HL-60/S4 treated with retinoic acid at 250 ng/mL for 4 days and 3 days (cell line): Measurements from ENCODE around the gene HACD1.
"Not testable (repeated sequence)": the region's sequence is repeated elsewhere in the genome, so short reads cannot be mapped to it uniquely, and the experiment has no call there.

Experiments
- in situ Hi-C: fragments of 300-500 bp; cut with MboI; formaldehyde crosslinking; loops from 2 replicates; pipeline ENCODE4 v1.7.0; 2022; ENCODE audit warnings: low sequenced_read_pairs

HACD1 gene

GRCh38 chr10:17643755-17644484, 26.7 kb upstream of the HACD1 start, which contains the start of gene STAM:
TSS of gene STAM (plus strand) at chr10:17644151. CDS start at chr10:17644340, 189 bp downstream.
- in situ Hi-C loops, result no loop called here

- in situ Hi-C loops, result no loop called here
These were observed 26.2 kb upstream of the HACD1 start for GRCh38 chr10:17643339-17643754.

- in situ Hi-C loops, result no loop called here
These were observed 23.2 kb upstream of the HACD1 start for GRCh38 chr10:17640331-17640816.

- in situ Hi-C loops, result no loop called here
These were observed 20.7 kb upstream of the HACD1 start for GRCh38 chr10:17637869-17638268.

- in situ Hi-C loops, result no loop called here
These were observed 16.2 kb upstream of the HACD1 start for GRCh38 chr10:17633353-17633752.

- in situ Hi-C loops, result not testable (repeated sequence)
These were observed 15.4 kb upstream of the HACD1 start for GRCh38 chr10:17632590-17632989.

- in situ Hi-C loops, result no loop called here
These were observed 9.5 kb upstream of the HACD1 start for GRCh38 chr10:17626656-17627055.

- in situ Hi-C loops, result loop anchor here (25.0 kb wide), 2 partner anchors 112 to 612 kb away; no protein-coding TSS in a partner anchor
These were observed 7.8 kb upstream of the HACD1 start for GRCh38 chr10:17624996-17625395.

GRCh38 chr10:17622061-17622460, 4.9 kb upstream of the HACD1 start:
- in situ Hi-C loops, result loop anchor here (25.0 kb wide), 2 partner anchors 115 to 615 kb away; no protein-coding TSS in a partner anchor

GRCh38 chr10:17616403-17617030, 657 bp downstream of the HACD1 start:
- in situ Hi-C loops, result loop anchor here (25.0 kb wide), 2 partner anchors 121 to 621 kb away; no protein-coding TSS in a partner anchor

GRCh38 chr10:17609523-17610079, 7.6 kb downstream of the HACD1 start:
- in situ Hi-C loops, result loop anchor here (10.0 to 25.0 kb wide), 3 partner anchors 128 to 628 kb away; no protein-coding TSS in a partner anchor

GRCh38 chr10:17607603-17608332, 9.4 kb downstream of the HACD1 start:
- in situ Hi-C loops, result loop anchor here (10.0 to 25.0 kb wide), 3 partner anchors 130 to 630 kb away; no protein-coding TSS in a partner anchor

- in situ Hi-C loops, result loop anchor here (10.0 to 25.0 kb wide), 3 partner anchors 130 to 630 kb away; no protein-coding TSS in a partner anchor
These were observed 10.1 kb downstream of the HACD1 start for GRCh38 chr10:17607060-17607459.

GRCh38 chr10:17606547-17607040, 10.6 kb downstream of the HACD1 start:
- in situ Hi-C loops, result loop anchor here (10.0 to 25.0 kb wide), 3 partner anchors 131 to 631 kb away; no protein-coding TSS in a partner anchor

GRCh38 chr10:17605936-17606335, 11.2 kb downstream of the HACD1 start:
- in situ Hi-C loops, result loop anchor here (10.0 to 25.0 kb wide), 3 partner anchors 131 to 631 kb away; no protein-coding TSS in a partner anchor

GRCh38 chr10:17599089-17599488, 18.1 kb downstream of the HACD1 start:
- in situ Hi-C loops, result no loop called here

- in situ Hi-C loops, result no loop called here
These were observed 19.8 kb downstream of the HACD1 start for GRCh38 chr10:17597386-17597785.

- in situ Hi-C loops, result no loop called here
These were observed 26.1 kb downstream of the HACD1 start for GRCh38 chr10:17590969-17591645.

GRCh38 chr10:17589316-17589715, 27.9 kb downstream of the HACD1 start:
- in situ Hi-C loops, result not testable (repeated sequence)

GRCh38 chr10:17588420-17588819, 28.8 kb downstream of the HACD1 start:
- in situ Hi-C loops, result no loop called here
